Measurements from ENCODE around the gene TMEM60.
"Not testable (repeated sequence)": the region's sequence is repeated elsewhere in the genome, so short reads cannot be mapped to it uniquely, and the experiment has no call there.

The TMEM60 gene

GRCh38 chr7:77811516-77812289 is 13.5 kb upstream of the TMEM60 start:
- DNase-seq: no peak

GRCh38 chr7:77808517-77808916 is 10.3 kb upstream of the TMEM60 start:
- no peak for DNase-seq

GRCh38 chr7:77806425-77806824 is 8.2 kb upstream of the TMEM60 start:
- DNase-seq: no peak

- DNase-seq: no peak
Observed at GRCh38 chr7:77802557-77803405, 4.5 kb upstream of the TMEM60 start.

GRCh38 chr7:77800730-77801129 is 2.5 kb upstream of the TMEM60 start:
- DNase-seq: no peak

- DNase-seq: no peak
Observed at GRCh38 chr7:77800158-77800557, 1.9 kb upstream of the TMEM60 start.

GRCh38 chr7:77799078-77799964 is 1.1 kb upstream of the TMEM60 start:
- peak; percentile 88 for DNase-seq

- no peak for DNase-seq
Observed at GRCh38 chr7:77797734-77798393, 370 bp downstream of the TMEM60 start.

GRCh38 chr7:77796960-77797359 is 1.3 kb downstream of the TMEM60 start:
- no peak for DNase-seq

- no peak for DNase-seq
Observed at GRCh38 chr7:77796109-77796508, 2.1 kb downstream of the TMEM60 start.

- no peak for DNase-seq
Observed at GRCh38 chr7:77794000-77794399, 4.2 kb downstream of the TMEM60 start.

GRCh38 chr7:77791956-77792355 is 6.3 kb downstream of the TMEM60 start:
- no peak for DNase-seq

- DNase-seq: no peak
Observed at GRCh38 chr7:77791336-77791735, 6.9 kb downstream of the TMEM60 start.

GRCh38 chr7:77788327-77788902 is 9.8 kb downstream of the TMEM60 start:
- no peak for DNase-seq

GRCh38 chr7:77786741-77787140 is 11.5 kb downstream of the TMEM60 start:
- no peak for DNase-seq

- DNase-seq: no peak
Observed at GRCh38 chr7:77786018-77786417, 12.2 kb downstream of the TMEM60 start.

- not testable (repeated sequence) for DNase-seq
Observed at GRCh38 chr7:77784426-77784825, 13.8 kb downstream of the TMEM60 start.

GRCh38 chr7:77783545-77783944 is 14.7 kb downstream of the TMEM60 start:
- DNase-seq: no peak

- no peak for DNase-seq
Observed at GRCh38 chr7:77783111-77783510, 15.1 kb downstream of the TMEM60 start.

- DNase-seq: no peak
Observed at GRCh38 chr7:77782383-77782782, 15.9 kb downstream of the TMEM60 start.

GRCh38 chr7:77778535-77778934 is 19.7 kb downstream of the TMEM60 start:
- no peak for DNase-seq

GRCh38 chr7:77771901-77772300 is 26.3 kb downstream of the TMEM60 start:
- DNase-seq: no peak
